Natural killer cell treated with Interleukin-12 subunit alpha and Interleukin-12 subunit beta and Interleukin-15 and Interleukin-18, amount 100 ng/mL, for 72 hours (primary cell): ENCODE measurements around the gene KNG1. TPM values are rescaled to one million over a fixed set of nuclear protein-coding genes. Genes with fewer than 3 reads are reported as not detected.

Experiments used
- ATAC-seq, 2 donors: fragments of 150-1000 bp; cut with Tn5 transposase in 1 of 2; sonication (Bioruptor Pico), chemical (Tn5 transposase) in 1 of 2; 2 replicates each; pipeline ENCODE4 v1.10.0; 2021
- DNase-seq: peaks from one replicate; pipeline ENCODE4 v3.0.0; 2022; ENCODE audit warnings: low spot score
- H3K27ac Mint-ChIP-seq, 2 donors: 1 replicate in 1 of 2; 2 replicates in 1 of 2; pipeline ENCODE4 v1.8.0; 2022; ENCODE audit warnings: mixed read lengths in 2 of 2, mild to moderate bottlenecking in 1 of 2, moderate library complexity in 1 of 2
- H3K27me3 Mint-ChIP-seq, 2 donors: 1 replicate in 1 of 2; 2 replicates in 1 of 2; pipeline ENCODE4 v1.8.0; 2022; ENCODE audit warnings: mixed read lengths in 2 of 2
- H3K36me3 Mint-ChIP-seq: one replicate; pipeline ENCODE4 v1.8.0; 2022; ENCODE audit warnings: mixed read lengths
- H3K4me1 Mint-ChIP-seq, 2 donors: 1 replicate in 1 of 2; 2 replicates in 1 of 2; pipeline ENCODE4 v1.8.0; 2022; ENCODE audit warnings: low read depth in 2 of 2, mixed read lengths in 2 of 2, mild to moderate bottlenecking in 1 of 2
- H3K4me3 Mint-ChIP-seq: one replicate; pipeline ENCODE4 v1.8.0; 2022; ENCODE audit warnings: mixed read lengths
- H3K9me3 Mint-ChIP-seq: 2 replicates; pipeline ENCODE4 v1.8.0; 2022; ENCODE audit warnings: mixed read lengths
- total RNA-seq, 2 donors: library from RNA; stranded (reverse); gene quantifications; one replicate each; pipeline ENCODE4 v1.2.3, GENCODE V29; 2022

KNG1 gene
- total RNA-seq, 2 donors from 2014 or later = not detected

DNA sequence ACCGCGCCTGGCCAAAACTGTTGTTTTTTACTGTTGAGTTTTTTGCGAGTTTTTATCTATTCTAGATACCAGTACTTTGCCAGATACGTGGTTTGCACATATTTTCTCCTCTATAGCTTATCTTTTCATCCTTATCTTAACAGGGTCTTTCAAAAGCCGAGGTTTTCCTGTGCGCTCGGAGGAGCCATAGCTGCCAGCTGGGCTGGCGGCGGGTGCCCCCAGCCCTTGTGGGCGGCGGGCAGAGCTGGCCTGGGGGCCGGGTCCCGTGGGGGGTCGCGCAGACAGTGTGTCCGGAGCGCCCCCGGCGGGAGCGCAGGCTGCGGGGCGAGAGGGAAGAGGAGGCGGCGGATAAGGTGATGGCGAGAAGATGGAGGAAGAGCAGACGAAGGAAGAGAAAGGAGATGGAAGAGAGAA lies 55.1 kb downstream of the KNG1 start:
- ATAC-seq (peak; percentile 56 to 68), DNase-seq (no peak)
- no peaks in the 10 kb centered on the region for H3K27me3 Mint-ChIP-seq

DNA sequence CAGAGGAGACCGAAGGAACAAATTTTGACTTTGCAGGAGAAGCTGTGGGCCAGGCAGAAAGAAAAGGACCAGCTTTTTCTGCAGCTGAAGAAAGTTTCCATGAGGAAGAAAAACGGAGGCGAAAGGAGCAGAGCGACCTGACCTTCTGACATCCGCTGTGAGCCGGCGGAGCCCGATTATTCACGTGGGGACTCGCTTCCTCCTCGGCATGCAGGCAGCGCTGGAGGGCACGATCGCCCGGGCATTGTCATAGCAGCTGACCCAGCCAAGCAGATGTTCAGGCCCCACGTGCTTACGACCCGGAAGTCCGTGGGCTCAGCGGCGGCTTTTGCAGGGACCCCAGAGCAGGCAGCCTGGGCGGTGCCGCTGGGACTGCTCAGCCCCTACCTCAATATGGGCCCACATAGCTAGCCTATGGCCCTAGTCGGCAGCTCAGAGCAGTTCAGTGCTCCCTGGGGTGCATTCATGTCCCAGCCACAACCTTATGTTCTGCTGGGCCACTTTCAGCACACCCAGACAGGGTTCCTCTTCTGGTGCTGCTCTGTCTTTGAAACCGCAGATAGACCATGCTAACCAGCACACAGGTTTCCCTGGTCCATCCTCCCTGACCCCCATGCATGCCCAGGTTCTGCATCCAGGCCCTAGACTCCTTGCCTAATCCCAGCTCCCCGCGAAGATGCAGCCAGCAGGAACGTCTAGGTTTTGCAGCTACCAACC lies 55.7 kb downstream of the KNG1 start:
- ATAC-seq (peak; percentile 95 to 96), DNase-seq (peak; percentile 76)
- Mint-ChIP-seq H3K36me3 (no peaks in the 10 kb centered on the region), H3K4me3 (peak overlapping the region; percentile 80), H3K9me3 (no peaks in the 10 kb centered on the region), H3K4me1 (peaks cover 12 to 17% of the 10 kb centered on the region in 2 donors), H3K27ac (peak overlapping the region; percentile 67 to 88), H3K27me3 (no peaks in the 10 kb centered on the region)

More for the DNA sequence above, 55.1 kb downstream of the KNG1 start:
- Mint-ChIP-seq H3K27ac (peak overlapping the region; percentile 67 to 88), H3K4me1 (peaks cover 12 to 17% of the 10 kb centered on the region in 2 donors), H3K4me3 (peak overlapping the region; percentile 80), H3K36me3 (no peaks in the 10 kb centered on the region), H3K9me3 (no peaks in the 10 kb centered on the region)

DNA sequence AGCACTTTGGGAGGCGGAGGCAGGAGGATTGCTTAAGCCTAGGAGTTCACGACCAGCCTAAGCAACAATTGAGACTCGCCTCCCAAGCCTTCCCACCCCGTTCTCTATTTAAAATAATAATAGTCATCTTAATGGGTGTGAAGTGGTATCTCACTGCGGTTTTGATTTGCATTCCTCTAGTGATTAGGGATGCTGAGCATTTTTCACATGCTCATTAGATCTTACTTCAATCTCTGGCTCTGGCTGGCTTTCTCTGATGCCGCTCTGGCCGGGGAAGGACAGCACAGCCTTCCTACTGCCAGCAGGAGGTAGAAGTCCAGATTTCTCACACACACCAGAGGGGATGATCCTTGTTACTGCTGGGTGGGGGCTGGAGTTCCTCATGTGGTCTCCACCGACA lies 58.8 kb downstream of the KNG1 start:
- Mint-ChIP-seq H3K27ac (no peak overlapping the region), H3K36me3 (no peaks in the 10 kb centered on the region), H3K9me3 (no peaks in the 10 kb centered on the region), H3K27me3 (no peaks in the 10 kb centered on the region), H3K4me3 (no peak overlapping the region), H3K4me1 (peaks cover 12 to 17% of the 10 kb centered on the region in 2 donors)
- ATAC-seq (no peak), DNase-seq (no peak)

DNA sequence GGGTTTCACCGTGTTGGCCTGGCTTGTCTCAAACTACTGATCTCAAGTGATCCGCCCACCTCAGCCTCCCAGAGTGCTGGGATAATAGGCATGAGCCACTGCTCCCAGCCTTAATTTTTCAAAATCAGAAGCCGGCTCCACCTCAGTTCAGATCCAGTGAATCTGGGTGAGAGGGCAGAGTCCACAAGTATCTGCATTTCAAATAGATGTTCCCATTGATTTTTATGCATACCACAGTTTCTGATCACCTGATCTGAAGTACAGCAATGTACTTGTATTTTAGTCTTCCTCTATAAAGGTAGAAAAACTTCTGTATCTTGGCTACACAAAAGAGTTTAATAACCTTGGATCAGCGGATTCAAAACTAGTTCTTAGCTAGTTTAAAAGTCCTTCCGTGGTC lies 62.0 kb downstream of the KNG1 start:
- ATAC-seq (no peak), DNase-seq (no peak)

DNA sequence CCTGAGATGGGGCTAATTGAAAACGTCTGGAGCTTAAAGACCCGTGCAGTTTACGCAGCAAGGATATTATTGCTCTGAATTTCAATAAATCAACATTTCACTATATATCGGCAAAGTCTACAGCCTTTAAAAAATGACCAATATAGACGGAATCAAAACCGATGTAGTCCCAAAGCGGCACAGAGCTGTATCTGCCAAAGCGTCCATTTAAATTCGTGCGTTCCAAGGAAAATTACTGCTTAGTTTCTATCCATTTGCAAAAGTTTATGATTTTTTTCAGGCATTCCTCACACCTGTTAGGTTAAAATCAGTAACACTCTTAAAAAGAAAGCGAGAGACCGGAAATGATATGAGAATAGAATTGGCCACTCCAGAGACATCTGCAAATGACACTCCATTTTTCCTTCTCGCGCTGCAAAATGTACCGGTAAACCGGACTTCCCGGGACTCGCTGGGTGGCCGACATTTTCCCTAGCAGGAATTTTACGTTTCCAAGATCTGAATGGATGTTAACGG lies 65.4 kb downstream of the KNG1 start:
- DNase-seq (no peak), ATAC-seq (no peak)
- Mint-ChIP-seq H3K4me1 (peaks cover 45 to 50% of the 10 kb centered on the region in 2 donors), H3K4me3 (peak overlapping the region; percentile 98), H3K27ac (peak overlapping the region; percentile 98), H3K36me3 (peaks cover 45% of the 10 kb centered on the region), H3K27me3 (no peaks in the 10 kb centered on the region), H3K9me3 (no peaks in the 10 kb centered on the region)

More for the DNA sequence above, 62.0 kb downstream of the KNG1 start:
- peaks cover 16 to 17% of the 10 kb centered on the region in 2 donors for H3K4me1 Mint-ChIP-seq
- no peaks in the 10 kb centered on the region for H3K27me3 Mint-ChIP-seq
- H3K9me3 Mint-ChIP-seq = no peaks in the 10 kb centered on the region
- no peak overlapping the region for H3K27ac Mint-ChIP-seq
- H3K36me3 Mint-ChIP-seq = peaks cover 11% of the 10 kb centered on the region
- no peak overlapping the region for H3K4me3 Mint-ChIP-seq

DNA sequence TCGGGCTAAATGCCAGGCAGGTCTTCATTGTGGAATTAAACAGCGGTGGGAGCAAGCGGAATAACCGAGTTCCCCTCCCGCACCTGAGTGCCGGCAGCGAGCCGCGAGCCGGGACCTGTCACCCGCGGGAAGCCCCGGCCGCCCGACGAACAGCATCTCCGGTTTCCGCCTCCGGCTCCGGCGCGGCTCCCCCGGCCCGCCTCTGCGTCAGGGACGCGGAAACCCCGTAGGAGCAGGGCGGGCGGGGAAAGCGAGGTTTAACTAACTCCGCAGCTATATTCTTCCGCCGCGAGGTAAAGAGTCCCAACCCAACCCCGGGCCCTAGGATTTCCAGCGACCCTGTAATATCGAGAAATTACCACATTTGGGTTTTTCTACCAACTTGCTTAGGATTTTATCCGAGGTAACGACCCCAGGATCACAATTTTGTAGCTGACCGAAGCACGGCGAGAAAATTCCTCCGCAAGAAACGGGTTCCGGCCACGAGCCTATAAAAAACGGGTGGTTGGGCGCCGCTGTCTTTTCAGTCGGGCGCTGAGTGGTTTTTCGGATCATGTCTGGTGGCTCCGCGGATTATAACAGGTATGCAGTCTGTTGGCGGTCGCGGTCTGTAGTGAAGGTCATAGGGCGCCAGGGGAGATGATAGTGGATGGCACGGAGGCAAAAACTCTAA lies 66.0 kb downstream of the KNG1 start, which contains the start of gene EIF4A2:
EIF4A2 (plus strand) TSS at position 520 of the 673 bp plus-strand sequence; CDS start at position 554, 34 bp downstream.
- Mint-ChIP-seq H3K27ac (peak within 1 kb of the TSS; percentile 98), H3K4me1 (peaks cover 51 to 56% of the 10 kb centered on the region in 2 donors), H3K36me3 (peaks cover 51% of the 10 kb centered on the region), H3K27me3 (no peaks in the 10 kb centered on the region), H3K9me3 (no peaks in the 10 kb centered on the region), H3K4me3 (peak within 1 kb of the TSS; percentile 98)
- ATAC-seq (peak; percentile 84 to 90), DNase-seq (peak; percentile 92)

DNA sequence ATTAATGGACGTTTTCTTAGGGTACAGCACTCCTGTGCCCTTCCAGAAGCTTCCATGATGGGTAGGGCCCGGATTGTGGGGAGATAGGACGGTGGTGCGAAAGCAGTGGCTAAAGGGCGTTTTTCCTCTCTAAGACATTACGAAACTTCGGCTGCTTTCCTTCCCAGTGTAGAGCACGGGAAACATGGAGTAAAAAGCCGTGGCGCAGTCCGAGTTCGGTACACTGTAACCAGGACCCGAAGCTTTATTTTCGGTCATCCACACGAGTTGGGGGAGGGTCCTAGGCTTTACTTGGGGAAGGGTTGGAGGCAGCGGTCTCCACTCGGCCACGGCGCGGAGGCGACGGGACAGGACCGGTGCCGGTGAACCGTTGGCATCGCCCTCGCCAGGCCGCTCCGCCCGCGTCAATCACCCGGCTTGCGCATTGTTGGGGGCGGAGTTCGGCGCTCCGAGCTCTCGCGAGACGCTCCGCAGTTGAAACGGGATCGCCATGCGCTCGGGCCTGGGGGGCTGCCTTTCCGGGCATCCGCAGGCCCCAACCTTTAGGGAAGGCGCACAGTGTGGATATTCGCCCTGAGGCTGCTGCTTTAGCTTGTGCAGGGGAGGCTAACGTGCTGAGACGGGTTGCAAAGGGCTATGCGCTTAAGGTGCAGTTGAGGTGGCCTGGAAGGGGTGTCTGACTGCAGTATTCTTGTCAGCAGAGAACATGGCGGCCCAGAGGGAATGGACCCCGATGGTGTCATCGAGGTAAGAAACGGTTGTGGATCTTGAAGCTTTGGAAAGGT lies 66.8 kb downstream of the KNG1 start:
- Mint-ChIP-seq H3K4me1 (peaks cover 58 to 63% of the 10 kb centered on the region in 2 donors), H3K36me3 (peaks cover 58% of the 10 kb centered on the region), H3K4me3 (peak overlapping the region; percentile 98), H3K9me3 (no peaks in the 10 kb centered on the region), H3K27ac (peak overlapping the region; percentile 98), H3K27me3 (no peaks in the 10 kb centered on the region)
- peak; percentile 77 to 79 for ATAC-seq
- DNase-seq = peak; percentile 87

DNA sequence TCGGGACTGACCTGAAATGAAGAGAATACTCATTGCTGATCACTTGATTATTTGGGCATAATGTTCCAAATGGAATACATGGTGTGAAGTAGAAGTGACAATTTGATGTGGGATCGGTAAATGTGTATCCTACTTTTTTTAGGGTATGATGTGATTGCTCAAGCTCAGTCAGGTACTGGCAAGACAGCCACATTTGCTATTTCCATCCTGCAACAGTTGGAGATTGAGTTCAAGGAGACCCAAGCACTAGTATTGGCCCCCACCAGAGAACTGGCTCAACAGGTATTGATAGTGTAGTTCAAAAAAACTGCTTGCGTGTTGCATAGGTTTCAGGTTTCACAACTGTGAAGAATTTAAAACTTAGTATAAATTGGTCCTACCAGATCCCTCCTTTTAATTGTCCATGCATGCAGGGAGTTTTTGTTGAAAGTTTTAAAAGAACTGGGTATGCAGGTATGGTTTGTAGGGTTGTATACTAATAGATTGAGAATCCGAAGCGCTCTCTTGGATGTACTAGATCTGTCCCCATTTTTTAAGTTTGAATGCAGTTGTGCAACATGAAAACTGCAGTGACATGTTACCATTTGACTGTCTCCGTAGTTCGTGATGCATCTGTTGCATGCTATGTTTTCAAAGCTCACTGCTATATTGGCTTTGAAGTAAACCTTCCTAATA lies 67.8 kb downstream of the KNG1 start:
- Mint-ChIP-seq H3K27me3 (no peaks in the 10 kb centered on the region), H3K4me1 (peaks cover 62 to 68% of the 10 kb centered on the region in 2 donors), H3K4me3 (peak overlapping the region; percentile 98), H3K27ac (peak overlapping the region; percentile 98), H3K9me3 (no peaks in the 10 kb centered on the region), H3K36me3 (peaks cover 62% of the 10 kb centered on the region)
- no peak for DNase-seq
- ATAC-seq = no peak

DNA sequence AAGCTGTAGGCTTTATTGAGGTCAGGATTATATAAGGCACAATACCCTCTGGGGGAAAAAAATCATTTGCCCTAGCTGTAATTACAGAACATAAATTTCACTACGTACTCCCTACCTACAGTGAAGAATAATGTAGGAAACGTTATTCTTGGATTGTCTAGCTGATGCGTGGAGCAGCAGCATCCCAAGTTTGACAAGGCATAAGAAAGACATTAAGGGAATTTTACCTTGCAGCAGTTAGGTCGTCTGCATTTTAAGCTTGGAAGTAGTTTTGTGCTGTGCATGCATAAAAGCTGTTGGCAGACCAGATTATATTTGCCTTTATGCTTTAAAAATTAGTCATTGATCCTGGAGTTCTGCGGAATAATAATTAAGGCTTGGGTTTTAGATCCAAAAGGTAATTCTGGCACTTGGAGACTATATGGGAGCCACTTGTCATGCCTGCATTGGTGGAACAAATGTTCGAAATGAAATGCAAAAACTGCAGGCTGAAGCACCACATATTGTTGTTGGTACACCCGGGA lies 68.4 kb downstream of the KNG1 start:
- ATAC-seq (no peak), DNase-seq (no peak)
- H3K9me3 Mint-ChIP-seq = no peaks in the 10 kb centered on the region
- peak overlapping the region; percentile 98 for H3K4me3 Mint-ChIP-seq
- peaks cover 63 to 68% of the 10 kb centered on the region in 2 donors for H3K4me1 Mint-ChIP-seq
- H3K27ac Mint-ChIP-seq = peak overlapping the region; percentile 98
- no peaks in the 10 kb centered on the region for H3K27me3 Mint-ChIP-seq
- H3K36me3 Mint-ChIP-seq = peaks cover 64% of the 10 kb centered on the region

DNA sequence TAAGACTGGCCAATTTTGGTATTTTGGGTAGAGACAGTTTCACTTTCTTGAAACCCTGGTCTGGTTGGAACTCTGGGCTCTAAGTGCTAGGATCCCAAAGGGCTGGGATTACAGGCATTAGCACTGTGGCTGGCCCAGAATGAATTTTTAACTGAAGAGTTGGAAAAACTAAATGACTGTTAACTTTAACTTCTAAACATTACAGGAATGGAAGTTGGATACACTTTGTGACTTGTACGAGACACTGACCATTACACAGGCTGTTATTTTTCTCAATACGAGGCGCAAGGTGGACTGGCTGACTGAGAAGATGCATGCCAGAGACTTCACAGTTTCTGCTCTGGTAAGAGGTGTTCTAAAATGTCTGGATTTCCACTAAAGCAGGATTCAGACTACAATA lies 69.8 kb downstream of the KNG1 start:
- no peak for ATAC-seq
- Mint-ChIP-seq H3K36me3 (peaks cover 67% of the 10 kb centered on the region), H3K27me3 (no peaks in the 10 kb centered on the region), H3K4me1 (peaks cover 69 to 72% of the 10 kb centered on the region in 2 donors), H3K27ac (peak overlapping the region; percentile 98), H3K4me3 (peak overlapping the region; percentile 98), H3K9me3 (no peaks in the 10 kb centered on the region)
- DNase-seq = no peak

DNA sequence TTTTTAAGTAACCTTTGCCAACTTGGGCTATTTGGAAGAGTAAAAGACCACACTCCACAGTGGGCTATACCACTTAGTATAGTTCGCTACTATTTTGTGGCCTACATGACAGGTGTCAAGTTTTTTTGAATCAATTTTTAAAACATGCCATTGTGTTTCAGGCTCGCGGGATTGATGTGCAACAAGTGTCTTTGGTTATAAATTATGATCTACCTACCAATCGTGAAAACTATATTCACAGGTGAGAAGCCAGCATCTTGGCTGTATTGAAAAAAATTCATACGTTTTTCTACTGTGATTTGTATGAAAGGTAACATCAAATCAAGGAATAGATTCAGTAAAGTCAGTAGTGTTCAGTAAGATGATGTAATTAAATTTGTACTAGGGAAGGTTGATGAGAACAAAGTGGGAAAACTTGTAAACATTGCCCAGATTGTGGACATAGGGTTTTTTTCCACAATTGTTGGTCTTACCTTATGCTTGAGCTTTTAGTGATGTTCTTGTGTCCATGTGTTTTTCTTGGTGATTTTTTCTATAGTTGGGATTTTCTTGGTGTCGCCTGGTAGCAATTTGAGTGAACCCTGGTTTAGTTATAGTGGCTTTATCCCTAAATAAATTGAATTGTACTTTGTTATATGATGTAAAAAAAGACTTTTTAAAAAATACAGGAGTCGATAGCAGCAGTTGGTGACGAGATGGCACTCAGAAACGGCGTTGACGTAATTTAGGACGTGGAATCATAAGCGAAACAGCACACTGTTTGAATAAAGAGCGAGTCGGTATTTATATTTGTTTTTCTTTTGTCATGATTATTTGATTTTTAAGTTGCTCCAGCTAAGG lies 70.7 kb downstream of the KNG1 start:
- Mint-ChIP-seq H3K4me1 (peaks cover 63 to 66% of the 10 kb centered on the region in 2 donors), H3K27me3 (no peaks in the 10 kb centered on the region), H3K4me3 (peak overlapping the region; percentile 98), H3K27ac (peak overlapping the region; percentile 98), H3K9me3 (no peaks in the 10 kb centered on the region), H3K36me3 (peaks cover 67% of the 10 kb centered on the region)
- no peak for ATAC-seq
- DNase-seq = no peak
